Stimulated activated CD8-positive, alpha-beta memory T cell treated with anti-CD3 and anti-CD28 coated beads, Interleukin-4, amount 100 ng/mL, for 24 hours (primary cell): ENCODE data around the gene CCNY.

Experiments
- DNase-seq: peaks from one replicate; pipeline ENCODE4 v3.0.0-alpha.2; 2020; ENCODE audit warnings: low read depth

The CCNY gene

GRCh38 chr10:35427543-35427942 lies 91.2 kb downstream of the CCNY start:
- no peak for DNase-seq

DNA sequence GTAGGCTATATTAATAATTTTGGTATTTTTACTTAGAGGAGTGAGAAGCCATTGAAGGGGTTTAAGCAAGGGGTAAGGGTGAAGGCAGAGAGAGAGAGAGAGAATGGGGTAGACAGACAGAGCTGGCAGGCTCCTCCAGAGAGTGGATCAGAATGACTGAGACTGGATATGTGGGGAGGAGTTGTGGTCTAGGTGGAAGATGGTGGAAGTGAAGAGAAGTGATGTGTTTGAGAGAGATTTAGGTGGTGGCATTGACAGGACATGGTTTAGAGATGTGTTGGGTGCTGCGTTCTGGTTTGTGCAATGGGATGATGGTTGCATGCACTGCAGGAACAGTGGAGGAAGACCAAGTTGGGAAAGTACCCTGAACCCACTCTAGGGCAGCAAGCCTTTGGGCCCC lies 92.2 kb downstream of the CCNY start:
- no peak for DNase-seq

DNA sequence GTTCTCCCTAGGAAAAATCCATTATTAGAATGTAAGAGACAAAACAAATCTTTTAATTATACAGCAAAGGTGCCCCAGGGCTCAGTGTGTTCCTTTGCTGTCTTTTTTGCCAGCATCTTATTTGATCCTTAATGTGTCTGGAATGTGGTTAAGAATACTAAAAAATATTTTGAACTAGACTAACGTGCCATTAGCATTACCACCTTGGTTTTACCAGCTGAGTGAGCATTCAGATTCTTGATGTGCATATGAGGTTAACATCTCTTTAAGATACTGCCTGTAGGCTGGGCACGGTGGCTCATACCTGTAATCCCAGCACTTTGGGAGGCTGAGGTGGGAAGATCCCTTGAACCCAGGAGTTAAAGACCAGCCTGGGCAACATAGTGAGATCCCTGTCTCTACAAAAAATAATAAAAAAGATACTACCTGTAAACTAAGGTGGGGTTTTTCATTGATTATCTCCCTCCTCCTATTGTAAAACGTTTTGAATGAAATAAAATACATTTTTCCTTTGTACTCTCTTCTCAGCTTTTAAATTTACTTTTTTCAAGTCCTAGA lies 96.6 kb downstream of the CCNY start:
- no peak for DNase-seq

GRCh38 chr10:35433851-35434426 lies 97.6 kb downstream of the CCNY start:
- DNase-seq: no peak

DNA sequence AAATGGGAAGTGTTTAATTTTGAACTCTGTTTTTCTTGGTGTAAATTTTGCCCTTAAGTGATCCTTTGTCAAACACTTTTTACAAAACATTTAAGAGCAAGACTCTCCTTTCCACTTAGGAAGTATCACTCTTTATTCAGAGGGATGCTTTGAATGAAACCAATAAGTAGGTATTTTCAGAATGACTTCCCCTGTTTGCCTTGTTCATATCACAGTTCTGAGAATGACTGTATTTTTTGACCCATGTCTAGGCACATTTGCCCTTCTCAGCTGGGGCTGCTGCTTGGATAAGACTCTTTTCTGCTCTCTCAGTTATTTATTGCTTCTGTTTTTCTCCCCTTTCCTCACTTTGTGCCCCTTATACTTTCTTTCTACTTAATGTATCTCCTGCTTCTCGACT lies 98.2 kb downstream of the CCNY start:
- DNase-seq: no peak

DNA sequence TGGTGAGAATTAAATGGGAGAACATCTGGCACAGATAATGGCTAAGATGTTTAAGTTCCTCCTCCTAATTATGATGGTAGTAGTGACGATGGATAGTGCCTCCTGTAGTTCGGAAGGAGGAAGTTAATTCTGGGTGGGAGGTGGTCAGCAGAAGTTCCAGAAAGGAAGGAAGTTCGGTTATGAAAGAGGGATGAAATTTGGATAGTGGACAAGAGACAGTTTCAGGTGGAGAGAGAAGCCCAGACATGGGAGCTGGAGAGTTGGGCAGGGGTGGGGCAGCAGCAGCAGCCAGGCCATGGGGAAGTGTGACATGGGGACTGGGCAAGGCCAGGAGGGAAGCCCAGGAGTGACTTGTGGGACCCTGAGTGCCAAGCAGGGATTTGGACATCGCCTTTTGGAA lies 99.5 kb downstream of the CCNY start:
- no peak for DNase-seq

DNA sequence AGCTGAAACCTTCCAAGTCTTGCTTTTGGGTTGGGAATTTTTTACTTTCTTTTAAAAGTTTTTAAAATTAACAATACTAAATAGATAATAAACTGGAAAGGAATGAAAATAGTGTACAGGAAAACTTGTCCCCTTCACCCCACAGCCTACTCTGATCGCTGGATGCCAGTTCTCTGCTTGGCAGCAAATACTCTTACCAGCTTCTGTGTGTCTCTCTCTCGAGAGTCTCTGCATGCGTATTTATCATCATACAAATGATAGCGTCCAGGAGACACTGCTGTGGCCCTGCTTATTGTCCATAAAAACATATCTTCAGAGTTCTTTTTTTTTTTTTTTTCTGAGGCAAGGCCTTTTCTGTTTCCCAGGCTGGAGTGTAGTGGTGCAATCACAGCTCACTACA lies 101.5 kb downstream of the CCNY start:
- DNase-seq: no peak

- DNase-seq: no peak
Measured at GRCh38 chr10:35438718-35439571, 102.6 kb downstream of the CCNY start.

GRCh38 chr10:35440016-35440415 lies 103.7 kb downstream of the CCNY start:
- DNase-seq: no peak

- no peak for DNase-seq
Measured at GRCh38 chr10:35442028-35442427, 105.7 kb downstream of the CCNY start.

- no peak for DNase-seq
Measured at GRCh38 chr10:35442592-35442991, 106.3 kb downstream of the CCNY start.

DNA sequence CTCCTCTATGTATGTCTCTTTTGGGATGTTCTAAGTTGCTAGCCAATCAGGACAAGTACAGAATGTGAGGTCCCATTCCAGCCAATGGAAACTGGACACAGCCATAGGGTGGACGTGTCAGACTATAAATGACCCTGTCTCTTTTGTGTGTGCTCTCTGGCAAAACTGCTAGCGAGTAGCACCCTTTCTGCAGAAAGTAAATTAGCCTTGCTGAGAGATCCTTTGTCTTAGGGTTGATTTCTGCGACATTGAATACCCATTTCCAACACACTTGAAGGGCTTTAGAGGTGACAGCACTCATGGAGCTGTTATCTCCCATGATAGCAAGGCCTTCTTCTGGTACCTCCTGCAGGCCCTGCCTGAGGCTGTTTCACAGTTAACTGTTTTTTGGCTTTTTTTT lies 107.5 kb downstream of the CCNY start:
- no peak for DNase-seq

DNA sequence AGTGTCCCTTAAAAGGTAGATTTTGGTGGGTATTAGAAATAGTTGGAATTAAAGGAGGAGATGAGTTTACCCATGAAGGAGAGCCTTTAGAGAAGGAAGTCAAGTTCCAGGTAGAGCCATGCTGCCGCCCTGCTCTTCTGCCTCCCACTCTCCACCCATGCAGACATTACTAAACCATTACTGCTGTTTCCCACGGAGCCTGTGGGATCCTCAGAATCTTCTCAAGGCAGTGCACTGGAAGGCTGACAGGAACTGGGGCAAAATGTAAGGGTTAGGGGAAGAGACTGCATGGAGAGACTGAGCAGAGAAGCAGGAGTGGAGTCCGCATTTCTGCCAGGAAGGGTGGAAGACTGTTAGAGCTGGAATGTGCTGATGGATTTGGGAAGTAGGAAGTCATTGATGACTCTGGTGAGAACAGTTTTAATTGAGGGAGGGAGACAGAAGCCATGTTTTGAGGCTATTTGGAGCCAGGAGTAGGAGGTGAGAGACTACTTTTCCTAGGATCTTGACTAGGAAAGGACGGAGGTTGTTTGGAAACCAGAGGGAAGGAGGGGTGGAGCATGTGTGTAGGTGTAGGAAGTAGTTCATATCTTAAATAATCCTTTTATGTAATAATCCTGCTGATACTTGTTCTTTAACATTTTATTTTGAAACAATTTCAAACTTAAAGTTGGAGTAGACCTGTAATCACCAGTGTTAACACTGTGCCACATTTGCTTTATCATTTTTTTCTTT lies 109.0 kb downstream of the CCNY start:
- DNase-seq: no peak

DNA sequence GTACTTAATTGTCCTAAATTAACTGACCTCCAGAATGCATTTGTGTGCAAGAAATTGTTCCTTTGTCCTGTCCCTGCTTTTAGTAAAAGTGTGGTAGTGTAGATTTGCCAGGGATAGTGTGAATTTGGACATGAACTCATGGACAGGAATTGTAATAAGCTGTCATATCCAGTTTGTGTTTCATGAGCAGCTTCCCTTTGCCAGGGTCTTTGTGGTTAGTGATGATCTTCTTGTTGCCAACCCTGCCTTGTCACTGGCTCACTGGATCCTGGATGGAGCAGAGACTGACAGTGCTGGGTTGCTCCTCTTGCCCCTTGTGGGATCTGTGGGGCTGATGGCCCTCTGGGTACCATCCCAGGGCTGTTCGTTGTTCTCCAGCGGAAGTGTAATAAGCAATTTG lies 110.1 kb downstream of the CCNY start:
- no peak for DNase-seq

DNA sequence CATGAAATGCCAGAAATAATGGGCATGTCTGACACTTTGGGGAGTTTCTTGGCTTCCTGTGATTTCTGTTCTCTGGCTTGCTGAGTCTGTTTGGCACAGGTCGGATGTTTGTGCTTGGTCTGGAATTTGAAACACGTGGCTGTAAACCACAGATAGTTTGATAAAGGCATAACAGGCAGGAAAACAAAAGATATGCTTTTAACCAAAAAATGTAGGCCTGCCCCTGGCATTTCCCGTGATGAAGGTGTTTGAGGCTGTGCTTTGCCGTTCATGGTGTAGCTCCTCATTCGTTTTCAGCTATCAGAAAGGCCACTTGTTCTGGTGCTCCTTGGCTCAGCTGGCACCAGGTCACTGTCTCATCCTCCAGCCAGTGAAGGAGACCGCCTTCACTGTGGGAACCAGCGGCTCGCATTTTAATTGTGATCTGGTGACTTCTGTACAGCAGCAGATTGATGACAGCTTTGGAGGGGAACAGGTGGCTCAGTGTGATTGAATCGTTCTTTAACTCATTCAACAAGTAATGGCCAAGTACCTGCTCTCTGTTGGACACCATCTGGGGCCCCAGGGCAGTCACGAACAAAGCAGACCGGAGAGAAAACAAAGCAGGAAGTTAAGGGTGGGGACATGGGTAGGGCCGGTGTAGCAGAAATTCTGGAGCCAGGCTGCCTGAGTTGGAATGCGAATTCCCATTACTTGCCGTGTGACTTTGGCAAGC lies 111.5 kb downstream of the CCNY start:
- no peak for DNase-seq

- DNase-seq: no peak
Measured at GRCh38 chr10:35448687-35449662, 112.7 kb downstream of the CCNY start.

DNA sequence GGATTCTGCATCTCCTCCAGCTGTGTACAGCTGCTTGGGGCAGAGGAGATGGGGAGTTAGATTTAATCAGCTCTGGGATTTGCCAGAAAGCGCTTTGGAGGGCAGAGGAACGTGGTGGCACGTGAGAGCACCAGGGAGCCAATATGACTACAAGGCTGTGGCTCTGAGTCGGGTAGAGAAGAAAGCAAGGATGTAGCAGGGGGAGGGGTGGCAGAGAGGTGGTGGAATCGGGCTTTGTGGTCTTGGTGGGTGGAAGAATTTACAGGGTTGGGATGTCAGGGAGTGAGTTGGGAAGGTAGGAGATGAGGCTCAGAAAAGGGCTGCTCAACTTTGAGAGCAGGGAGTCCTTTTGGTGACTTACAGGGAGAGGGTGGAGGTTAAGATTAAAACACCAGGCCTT lies 113.6 kb downstream of the CCNY start:
- DNase-seq: no peak

- DNase-seq: no peak
Measured at GRCh38 chr10:35451151-35452016, 115.1 kb downstream of the CCNY start.

DNA sequence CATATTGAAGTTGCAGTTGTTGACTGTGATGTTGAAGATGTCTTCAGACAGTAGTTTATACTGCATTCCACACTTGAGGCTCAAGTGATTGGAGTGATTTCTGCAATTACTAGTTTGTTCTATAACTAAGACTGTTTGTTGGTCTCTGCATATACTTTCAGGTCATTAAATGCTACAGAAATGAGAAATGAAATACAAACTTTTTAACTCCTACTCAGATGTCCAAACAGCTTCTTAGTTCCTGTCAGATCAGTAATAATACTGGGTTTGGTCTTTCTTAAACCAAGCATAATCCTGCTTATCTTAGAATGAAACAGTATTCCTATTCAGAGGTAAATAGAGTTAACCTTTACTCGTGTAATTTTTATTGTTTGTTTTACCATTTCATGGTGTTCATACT lies 115.9 kb downstream of the CCNY start:
- no peak for DNase-seq

DNA sequence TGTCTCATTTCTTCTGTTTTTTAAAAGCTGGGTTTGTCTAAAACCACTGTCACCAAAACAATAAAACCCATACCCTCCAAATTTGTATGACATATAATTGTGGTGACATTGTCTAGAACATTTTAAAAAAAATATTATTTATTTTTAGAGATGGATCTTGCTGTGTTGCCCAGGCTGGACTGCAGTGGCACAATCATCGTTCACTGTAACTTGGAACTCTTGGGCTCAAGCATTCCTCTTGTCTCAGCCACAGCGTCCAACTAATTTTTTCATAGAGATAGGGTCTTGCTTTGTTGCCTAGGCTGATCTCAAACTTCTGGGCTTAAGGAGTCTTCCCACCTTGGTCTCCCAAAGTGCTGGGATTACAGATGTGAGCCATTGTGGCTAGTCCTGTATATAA lies 116.5 kb downstream of the CCNY start:
- no peak for DNase-seq
